Hepatocyte (in vitro differentiated cells): ENCODE data around the gene DNAH3.

ENCODE experiments used
- EZH2 ChIP-seq: fragments of 200-600 bp; sonication (generic); IDR thresholded peaks from 2 replicates; pipeline ENCODE4 v1.6.1; 2016; ENCODE audit warnings: antibody characterized with exemption, mild to moderate bottlenecking, borderline replicate concordance
- EZH2phosphoT487 ChIP-seq: fragments of 200-600 bp; sonication (generic); IDR thresholded peaks from one replicate; pipeline ENCODE4 v1.6.1; 2018; ENCODE audit warnings: antibody characterized with exemption, mild to moderate bottlenecking, low read depth, moderate library complexity; ENCODE audit not compliant: unreplicated experiment, severe bottlenecking
- TF ChIP-seq, protein P1 (sequence below): fragments of 200-600 bp; sonication (generic); IDR thresholded peaks from 2 replicates; pipeline ENCODE4 v1.5.1; 2016; ENCODE audit warnings: antibody characterized with exemption, mild to moderate bottlenecking; ENCODE audit not compliant: poor library complexity

GRCh38 chr16:20987049-20987448, 163.6 kb downstream of the DNAH3 start:
- TF ChIP-seq, protein P1, sequence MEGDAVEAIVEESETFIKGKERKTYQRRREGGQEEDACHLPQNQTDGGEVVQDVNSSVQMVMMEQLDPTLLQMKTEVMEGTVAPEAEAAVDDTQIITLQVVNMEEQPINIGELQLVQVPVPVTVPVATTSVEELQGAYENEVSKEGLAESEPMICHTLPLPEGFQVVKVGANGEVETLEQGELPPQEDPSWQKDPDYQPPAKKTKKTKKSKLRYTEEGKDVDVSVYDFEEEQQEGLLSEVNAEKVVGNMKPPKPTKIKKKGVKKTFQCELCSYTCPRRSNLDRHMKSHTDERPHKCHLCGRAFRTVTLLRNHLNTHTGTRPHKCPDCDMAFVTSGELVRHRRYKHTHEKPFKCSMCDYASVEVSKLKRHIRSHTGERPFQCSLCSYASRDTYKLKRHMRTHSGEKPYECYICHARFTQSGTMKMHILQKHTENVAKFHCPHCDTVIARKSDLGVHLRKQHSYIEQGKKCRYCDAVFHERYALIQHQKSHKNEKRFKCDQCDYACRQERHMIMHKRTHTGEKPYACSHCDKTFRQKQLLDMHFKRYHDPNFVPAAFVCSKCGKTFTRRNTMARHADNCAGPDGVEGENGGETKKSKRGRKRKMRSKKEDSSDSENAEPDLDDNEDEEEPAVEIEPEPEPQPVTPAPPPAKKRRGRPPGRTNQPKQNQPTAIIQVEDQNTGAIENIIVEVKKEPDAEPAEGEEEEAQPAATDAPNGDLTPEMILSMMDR = no peak
- no peak for TF ChIP-seq EZH2phosphoT487
- no peak for TF ChIP-seq EZH2
